Measurements from ENCODE around the gene NT5DC4.
A peak's percentile ranks its signal among the peaks of the same experiment; 100 is the strongest.

Gene NT5DC4

DNA sequence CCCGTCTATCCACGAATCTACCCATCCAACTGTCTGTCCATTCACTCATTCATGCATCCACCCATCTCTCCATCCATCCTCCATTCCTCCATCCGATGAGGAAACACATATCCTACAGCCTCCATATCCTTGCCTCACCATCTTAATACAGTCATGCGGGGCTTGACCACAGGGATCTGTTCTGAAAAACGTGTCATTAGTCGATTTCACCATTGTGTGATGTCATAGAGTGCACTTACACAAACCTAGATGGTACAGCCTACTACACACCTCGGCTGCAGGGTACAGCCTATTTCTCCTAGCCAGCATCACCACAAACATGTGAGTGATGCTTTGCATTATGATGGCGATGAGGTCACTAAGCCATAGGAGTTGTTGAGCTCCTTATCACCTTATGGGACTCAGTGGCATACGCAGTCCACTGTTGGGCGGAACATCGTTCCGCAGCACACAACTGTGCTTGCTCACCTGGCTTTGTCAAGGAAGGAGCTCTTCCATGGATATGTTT lies 1.9 kb upstream of the NT5DC4 start:
- no peak overlapping the region for H3K4me3 ChIP-seq (ENCODE audit: low read length)
- DNase-seq (ENCODE audit: low read depth, low spot score) = no peak

DNA sequence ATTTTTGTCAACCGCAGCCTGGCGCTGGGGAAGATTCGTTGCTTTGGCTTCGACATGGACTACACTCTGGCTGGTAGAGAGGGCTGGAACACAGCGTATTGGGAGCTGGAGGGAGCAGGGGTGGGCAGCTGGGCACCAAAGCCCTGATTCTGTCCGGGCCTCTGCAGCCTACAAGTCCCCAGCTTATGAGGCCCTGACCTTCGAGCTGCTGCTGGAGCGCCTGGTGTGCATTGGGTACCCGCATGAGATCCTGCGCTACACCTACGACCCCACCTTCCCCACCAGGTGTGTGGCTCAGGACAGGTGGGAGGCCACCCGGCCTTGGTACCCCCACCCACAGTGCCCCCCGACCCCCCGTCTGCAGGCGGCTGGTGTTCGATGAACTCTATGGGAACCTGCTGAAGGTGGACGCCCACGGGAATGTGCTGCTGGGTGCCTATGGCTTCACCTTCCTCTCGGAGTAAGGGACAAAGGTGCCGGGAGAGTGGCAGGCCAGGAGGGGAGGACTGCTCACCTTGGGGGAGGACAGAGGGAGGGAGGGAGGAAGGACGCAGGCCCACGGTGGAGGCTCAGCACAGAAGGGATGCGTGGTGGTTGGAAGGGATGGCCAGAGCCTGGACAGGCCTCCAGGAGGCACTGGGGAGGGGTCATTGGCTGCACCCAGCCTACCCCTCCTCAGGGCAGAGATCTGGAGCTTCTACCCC lies 1.2 kb downstream of the NT5DC4 start:
- DNase-seq (ENCODE audit: low read depth, low spot score) = no peak
- no peak overlapping the region for H3K4me3 ChIP-seq (ENCODE audit: low read length)

DNA sequence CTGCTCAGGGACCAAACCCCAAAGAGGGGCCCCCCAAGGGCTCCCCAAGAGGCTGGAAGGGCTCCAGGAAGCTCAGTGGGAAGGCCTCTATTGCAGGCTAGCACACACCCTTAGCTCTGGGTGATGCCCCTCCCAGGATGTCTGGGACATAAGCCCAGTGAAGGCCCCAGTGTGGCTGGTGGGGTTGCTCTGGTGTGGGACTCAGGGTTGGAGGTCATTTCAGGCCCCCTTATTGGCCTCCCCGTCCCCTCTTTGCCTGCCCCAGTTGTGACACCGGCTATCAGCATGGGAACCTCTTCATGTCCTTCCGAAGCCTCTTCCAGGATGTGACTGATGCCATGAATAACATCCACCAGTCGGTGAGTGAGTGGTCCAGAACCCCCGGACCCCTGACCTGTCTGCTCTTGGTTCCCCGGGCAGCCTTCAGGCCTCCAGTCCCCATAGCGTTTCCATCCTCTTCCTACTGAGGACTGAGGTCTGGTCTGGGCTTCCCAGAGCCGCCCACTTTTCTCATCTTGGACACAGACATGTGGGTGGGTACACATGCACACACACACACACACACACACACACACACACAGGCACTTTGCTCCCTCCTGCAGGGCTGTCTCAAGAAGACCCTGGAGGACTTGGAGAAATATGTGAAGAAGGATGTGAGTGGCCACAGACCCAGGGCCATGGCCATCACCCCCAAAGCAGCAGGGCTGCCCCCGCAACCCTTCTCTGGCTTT lies 2.2 kb downstream of the NT5DC4 start:
- DNase-seq (ENCODE audit: low read depth, low spot score) = no peak
- H3K4me3 ChIP-seq (ENCODE audit: low read length) = no peak overlapping the region

DNA sequence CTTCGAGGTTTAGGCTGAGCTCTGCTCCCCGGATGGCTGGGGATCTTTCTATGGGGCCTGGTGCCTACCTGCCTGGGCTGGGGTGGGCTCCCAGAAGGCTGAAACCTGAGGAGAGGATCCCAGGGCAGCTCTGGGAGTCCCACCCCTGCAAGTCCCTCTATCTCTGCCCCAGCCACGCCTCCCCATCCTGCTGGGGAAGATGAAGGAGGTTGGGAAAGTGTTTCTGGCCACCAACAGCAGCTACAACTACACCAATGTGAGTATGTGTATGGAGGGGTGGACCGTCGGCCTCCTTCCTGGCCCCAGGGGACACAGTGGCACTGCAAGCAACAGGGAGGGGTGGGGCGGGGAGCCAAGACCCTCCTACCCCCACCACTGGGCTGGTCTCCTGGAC lies 2.7 kb downstream of the NT5DC4 start:
- H3K4me3 ChIP-seq (ENCODE audit: low read length) = no peak overlapping the region
- no peak for DNase-seq (ENCODE audit: low read depth, low spot score)

DNA sequence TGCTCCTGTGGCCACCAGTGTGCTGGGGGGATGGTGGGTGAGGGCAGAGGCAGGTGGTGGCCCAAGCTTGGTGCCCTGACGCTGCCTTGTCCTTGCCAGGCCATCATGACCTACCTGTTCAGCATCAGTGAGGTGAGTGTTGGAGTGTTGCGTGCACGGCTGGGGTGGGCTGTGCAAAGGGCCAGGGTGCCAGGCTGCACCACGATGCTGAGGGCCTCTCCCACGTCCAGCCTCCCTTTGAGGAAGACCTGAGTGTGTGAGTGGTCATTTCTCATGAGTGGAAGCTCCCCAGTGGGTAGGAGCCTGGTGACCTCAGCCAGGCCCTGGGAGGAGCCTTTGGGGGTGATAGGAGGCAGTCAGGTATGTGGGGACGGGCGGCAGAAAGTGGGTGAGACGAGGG lies 3.2 kb downstream of the NT5DC4 start:
- no peak for DNase-seq (ENCODE audit: low read depth, low spot score)
- no peak overlapping the region for H3K4me3 ChIP-seq (ENCODE audit: low read length)

DNA sequence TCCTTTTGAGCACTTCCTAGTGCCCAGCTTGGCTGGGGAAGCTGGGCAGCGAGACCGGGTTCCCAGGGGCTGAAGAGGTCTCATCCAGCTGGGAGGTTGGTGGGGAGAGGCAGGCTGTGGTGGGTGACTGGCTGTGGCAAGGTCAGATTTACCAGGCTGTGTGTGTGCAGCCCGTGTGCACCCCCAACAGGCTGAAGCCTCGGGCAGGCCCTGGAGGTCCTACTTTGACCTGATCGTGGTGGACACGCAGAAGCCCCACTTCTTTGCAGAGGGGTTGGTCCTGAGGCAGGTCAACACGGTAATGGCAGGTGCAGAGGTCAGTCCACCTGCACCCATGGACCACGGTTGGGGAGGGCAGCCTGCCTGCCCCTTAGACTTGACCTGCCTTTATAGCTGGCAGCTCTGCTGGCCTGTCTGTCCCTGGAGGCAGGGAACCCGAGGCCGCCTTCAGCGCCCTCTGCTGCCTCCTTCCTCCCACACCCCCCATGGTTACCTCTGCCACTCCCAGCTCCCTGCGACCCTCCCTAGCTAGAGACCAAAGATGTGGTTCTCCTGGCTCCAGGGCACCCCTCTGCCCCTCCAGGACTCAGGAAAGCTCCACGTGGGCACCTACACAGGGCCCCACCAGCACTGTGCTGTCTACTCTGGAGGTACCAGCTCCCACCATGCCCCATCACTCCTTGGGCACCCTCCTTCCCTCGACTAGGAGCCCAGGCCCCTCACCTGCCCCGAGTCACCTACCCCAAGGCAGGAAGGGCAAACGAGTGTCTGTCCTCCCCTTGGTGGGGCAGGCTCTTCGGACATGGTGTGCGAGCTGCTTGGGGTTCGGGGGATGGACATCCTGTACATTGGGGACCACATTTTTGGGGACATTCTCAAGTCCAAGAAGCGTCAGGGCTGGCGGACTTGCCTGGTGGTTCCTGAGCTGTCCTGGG lies 4.0 kb downstream of the NT5DC4 start:
- no peak for DNase-seq (ENCODE audit: low read depth, low spot score)
- no peak overlapping the region for H3K4me3 ChIP-seq (ENCODE audit: low read length)

DNA sequence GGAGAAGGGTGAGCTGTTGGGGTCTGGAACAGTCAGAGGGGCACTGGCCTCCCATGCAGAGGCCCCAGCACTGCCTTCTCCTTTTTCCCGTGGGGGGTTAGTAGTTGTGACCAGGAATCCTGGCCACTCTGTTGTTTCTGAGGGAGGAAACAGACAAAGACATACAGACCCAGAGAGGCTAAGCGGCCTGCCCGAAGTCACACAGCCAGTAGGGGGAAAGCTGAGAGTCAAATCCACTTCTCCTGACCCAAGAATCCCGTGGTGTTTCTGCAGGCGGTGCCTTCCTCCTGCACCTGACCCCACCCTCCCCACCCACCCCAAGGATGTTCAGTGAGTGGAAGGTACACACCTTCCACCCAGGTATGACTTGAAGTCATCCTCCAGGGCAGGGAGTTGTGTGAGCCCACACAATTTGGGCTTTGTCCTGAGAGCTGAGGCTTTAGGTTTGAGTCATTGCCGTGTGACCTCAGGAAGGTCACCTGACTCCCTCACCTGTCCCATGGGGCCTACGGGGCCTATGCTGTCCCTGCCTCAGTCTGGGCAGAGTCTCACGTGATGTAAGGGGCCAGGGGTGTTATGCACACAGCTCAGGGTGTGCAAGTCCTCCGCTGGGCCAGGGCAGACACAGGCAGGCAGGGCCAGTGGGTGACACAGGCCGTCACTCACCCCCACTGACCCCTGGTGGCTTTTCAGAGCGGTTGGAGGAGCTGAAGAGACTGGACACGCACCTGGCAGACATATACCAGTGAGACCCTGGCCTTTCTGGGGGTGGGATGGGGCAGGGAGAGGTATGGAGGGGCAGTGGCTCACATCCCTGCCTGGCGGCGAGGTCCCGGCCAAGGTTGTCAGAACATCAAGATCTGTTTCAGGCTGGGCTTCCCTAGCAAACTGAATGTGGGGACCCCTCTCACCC lies 5.0 kb downstream of the NT5DC4 start:
- no peak overlapping the region for H3K4me3 ChIP-seq (ENCODE audit: low read length)
- no peak for DNase-seq (ENCODE audit: low read depth, low spot score)

DNA sequence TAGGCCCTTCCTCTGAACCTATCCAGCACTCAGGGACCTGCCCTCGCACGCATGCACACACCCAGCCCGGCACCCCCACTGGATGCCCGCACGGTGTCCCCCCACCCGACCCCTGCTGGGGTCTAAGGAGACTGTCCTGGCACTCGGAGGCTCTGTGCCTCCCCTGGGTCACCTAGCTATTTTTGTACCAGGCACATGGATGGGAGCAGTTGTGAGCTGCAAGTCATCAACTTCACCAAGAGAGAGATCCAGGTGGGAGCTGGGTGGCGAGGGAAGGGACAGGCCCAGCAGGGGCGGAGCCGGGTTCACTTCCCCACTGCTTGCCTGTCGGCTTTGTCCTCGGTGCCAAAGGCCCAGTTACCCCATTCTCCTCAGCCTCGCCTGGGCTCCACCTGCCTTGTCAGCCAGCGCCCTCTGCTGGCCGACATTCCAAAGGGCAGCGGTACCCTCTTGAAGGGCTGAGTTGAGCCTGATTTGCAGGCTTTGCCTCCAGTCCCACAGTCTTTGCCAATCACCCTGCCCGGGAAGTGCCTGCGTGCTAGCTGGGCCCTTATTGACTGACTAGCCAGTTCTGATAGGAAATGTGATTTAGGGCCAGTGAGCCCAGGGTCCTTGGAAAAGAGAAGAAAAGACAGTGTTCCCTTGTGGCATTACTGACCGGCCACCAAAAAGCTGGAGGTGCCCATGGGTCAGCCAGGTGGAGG lies 5.8 kb downstream of the NT5DC4 start:
- DNase-seq (ENCODE audit: low read depth, low spot score) = peak; percentile 83
- H3K4me3 ChIP-seq (ENCODE audit: low read length) = no peak overlapping the region

DNA sequence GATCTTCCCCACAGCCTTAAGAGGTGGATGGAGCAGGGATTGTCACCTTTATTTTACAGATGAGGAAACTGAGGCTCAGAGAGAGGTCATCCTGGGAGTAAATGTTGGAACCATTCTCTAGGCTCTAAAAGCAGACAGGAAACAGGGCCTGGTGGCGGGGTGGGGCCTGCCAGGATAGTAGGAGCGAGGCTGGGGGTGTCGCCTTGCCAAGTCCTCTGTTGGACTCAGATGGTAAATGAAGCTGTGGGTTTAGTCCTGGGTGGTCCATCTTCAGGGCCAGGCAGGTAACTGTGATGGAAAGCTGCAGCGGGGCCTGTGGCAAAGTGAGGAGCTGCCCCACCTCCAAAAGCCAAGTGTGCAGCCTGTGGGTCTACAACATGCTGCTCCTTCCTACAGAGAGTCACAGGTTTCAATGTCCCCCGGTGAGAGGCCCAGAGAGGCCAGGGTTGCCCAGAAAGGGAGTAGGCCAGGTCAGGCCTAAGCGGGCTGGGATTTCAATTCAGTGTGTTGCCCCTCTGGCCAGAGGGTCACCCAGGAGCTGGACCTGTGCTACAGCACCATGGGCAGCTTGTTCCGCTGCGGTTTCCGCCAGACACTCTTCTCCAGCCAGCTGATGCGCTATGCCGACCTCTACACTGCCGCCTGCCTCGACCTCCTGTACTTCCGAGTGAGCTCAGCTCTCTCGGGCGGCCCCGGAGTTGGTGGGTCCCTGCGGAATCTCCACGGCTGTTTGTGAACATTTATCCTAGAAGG lies 6.6 kb downstream of the NT5DC4 start:
- no peak overlapping the region for H3K4me3 ChIP-seq (ENCODE audit: low read length)
- no peak for DNase-seq (ENCODE audit: low read depth, low spot score)

DNA sequence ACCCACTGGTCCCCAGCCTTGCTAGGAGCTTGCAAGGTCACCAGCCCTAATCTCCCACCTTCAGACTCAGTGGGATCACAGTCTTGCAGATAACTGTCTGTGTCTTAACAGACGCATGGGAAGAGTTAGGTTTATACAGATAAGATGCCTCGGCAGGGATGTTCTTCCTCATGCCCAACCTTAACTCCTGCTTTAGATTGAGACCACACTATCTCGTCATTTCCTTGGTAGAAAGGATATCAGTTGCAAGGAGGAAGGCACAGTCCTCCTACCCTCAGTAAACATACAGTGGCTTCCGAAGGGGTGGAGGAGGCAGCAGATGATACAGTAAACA lies 7.2 kb downstream of the NT5DC4 start:
- no peak overlapping the region for H3K4me3 ChIP-seq (ENCODE audit: low read length)
- peak; percentile 9 for DNase-seq (ENCODE audit: low read depth, low spot score)

DNA sequence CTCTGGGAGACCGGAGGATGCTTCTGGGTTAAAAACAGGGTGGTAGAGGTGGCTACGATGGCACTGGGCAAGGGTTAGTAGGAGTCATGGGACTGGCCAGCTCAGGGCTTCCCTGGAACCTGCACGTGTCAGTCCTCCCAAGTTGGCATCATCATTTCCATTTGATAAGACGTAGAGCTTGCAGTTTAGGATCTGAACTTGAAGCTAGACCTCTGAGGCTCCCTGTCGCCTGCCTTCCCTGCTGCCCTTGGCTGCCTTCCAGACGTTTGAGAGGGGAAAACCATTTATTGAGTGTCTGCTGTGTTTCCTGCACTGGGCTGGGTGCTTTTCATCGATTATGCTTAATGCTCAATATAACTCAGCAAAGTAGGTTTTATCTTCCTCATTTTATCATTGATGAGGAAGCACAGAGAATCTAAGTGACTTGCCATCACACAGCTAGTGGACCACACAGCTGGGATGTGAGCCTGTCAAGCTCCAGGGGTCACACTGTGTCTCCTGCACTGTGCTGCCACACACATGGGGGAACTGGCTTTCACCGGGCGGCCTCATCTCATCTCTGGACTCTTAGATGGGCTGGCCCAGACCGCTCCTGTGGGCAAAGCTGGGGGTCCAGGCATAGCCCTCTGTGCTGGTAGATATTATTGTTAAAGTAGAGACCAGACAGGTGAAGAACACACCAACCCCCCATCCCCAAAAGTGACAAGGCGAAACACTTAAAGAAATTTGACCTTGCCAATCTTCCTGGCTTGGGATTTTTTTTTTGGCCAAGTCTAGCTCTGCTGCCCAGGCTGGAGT lies 7.8 kb downstream of the NT5DC4 start:
- H3K4me3 ChIP-seq (ENCODE audit: low read length) = no peak overlapping the region
- DNase-seq (ENCODE audit: low read depth, low spot score) = no peak

DNA sequence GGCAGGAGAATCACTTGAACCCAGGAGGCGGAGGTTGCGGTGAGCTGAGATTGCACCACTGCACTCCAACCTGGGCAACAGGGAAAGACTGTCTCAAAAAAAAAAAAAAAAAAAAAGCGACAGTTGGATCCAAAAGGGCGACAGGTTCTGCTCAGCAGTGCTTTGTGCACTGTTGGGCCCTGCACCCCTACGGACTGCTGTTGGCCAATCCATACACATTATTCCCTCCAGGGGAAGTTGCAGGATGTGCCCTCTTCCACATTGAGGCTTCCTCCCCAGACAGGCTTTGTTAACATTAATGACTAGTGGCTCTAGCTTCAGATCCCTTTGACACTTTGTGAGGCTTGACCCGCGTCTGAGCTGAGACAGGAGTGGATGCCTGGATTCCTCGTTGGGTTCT lies 9.4 kb downstream of the NT5DC4 start:
- DNase-seq (ENCODE audit: low read depth, low spot score) = no peak
- no peak overlapping the region for H3K4me3 ChIP-seq (ENCODE audit: low read length)

DNA sequence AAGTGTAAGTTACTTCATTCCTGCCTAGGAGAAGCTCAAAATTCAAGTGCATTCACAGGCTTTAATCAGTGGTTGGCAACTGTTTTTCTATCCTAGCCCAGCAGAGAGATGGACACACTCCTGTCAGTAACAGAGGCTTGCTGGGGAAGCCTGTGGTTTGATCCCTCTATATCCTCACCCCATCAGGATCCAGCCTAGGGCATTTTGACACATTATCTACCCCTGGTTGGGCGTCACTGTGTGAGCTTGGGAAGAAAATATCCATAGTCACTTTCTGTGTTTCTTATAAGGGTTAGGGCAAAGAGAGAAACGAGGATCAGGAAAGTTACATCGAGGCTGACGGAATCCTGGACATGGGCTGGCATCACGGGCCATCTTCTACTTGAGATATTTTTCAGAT lies 10.0 kb downstream of the NT5DC4 start:
- no peak for DNase-seq (ENCODE audit: low read depth, low spot score)
- H3K4me3 ChIP-seq (ENCODE audit: low read length) = no peak overlapping the region

DNA sequence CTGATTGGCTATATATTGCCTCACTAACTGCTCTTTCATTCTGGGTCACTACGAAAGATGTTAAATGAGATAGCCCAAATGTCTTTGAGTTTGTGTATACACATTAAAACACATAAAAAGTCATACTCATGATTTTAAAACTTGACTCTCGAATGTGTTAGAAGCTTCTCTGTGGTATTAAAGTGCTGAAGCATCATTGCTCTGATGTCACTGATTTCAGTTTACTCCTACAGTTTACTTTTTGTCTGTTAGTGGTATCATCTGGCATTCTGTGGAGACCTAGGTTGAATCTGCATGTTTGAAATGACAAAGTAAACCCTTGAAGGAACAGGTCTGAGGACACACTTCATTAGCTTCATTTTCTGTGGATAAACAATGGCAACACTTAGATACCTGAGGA lies 10.7 kb downstream of the NT5DC4 start:
- no peak overlapping the region for H3K4me3 ChIP-seq (ENCODE audit: low read length)
- DNase-seq (ENCODE audit: low read depth, low spot score) = no peak

DNA sequence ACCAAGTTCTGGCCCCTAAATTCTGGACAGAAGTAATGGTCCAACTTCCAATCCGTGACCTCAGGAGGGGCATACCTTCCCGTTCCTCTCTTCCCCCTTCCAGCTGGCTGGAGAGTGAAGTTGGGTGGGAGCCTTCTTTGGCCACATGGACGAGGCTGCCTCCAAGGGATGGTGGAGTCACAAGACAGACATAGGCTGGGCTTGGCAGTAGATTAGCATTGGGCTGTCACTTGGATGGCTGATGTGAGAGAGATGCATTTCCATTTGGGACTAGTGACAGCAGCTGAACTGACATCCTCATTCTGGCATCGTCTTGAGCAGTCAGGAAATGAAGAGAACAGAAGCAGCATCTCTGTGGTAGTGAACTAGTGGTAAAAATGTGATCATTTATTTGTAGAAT lies 12.6 kb downstream of the NT5DC4 start:
- no peak for DNase-seq (ENCODE audit: low read depth, low spot score)
- no peak overlapping the region for H3K4me3 ChIP-seq (ENCODE audit: low read length)

DNA sequence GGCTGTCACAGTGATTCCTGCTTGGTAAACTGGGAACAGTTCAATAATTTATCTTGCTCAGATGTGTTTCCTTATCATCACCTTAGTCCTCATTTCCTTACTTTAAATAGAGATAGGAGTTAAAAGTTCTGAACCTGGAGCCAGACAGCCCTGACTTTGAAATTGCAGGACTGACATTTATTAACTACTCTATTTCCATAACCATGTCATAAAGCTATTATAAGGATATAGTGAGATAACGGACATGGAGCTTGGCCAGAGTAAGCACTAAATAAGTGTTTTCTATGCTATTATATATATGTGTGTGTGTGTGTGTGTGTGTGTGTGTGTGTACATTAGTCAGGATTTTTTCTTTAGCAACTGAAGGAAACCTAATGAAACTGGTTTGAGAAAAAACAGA lies 13.1 kb downstream of the NT5DC4 start:
- no peak for DNase-seq (ENCODE audit: low read depth, low spot score)

More for the DNA sequence above, 13.1 kb downstream of the NT5DC4 start:
- H3K4me3 ChIP-seq (ENCODE audit: low read length) = no peak overlapping the region
